ENCODE measurements around the gene APOL6. TPM values are rescaled to one million over a fixed set of nuclear protein-coding genes. Genes with fewer than 3 reads are reported as not detected.
A peak's percentile ranks its signal among the peaks of the same experiment; 100 is the strongest.

APOL6 gene
- total and polyA plus RNA-seq, 7 donors, result 0.87 to 9.5 (median 2.4) TPM

- H3K9me3 ChIP-seq, result no peaks in the 10 kb centered on the region
- DNase-seq, result no peak
- peaks cover 68% of the 10 kb centered on the region for H3K4me1 ChIP-seq
- peaks cover 0 to 40% of the 10 kb centered on the region in 2 donors for H3K36me3 ChIP-seq (ENCODE audit: insufficient read depth in 1 of 2, low read depth in 1 of 2)
- intact Hi-C loops (cut with DNase I), result no loop called here
- peak overlapping the region; percentile 87 for H3K27ac ChIP-seq
- H3K27me3 ChIP-seq (ENCODE audit: insufficient read depth in 3 of 3, low read length in 2 of 3), result no peaks in the 10 kb centered on the region
- H3K4me3 ChIP-seq, result no peak overlapping the region
- WGBS, 3 donors, result 55 to 74% (median 55%) methylated on average over 8 of the region's 8 CpGs
- TF ChIP-seq CTCF (IDR thresholded peaks at IDR 0.05), result no peak
- no peak for ATAC-seq
These were observed 41.3 kb upstream of the APOL6 start for GRCh38 chr22:35606916-35607315.

GRCh38 chr22:35608088-35608487, 40.2 kb upstream of the APOL6 start:
- peaks cover 0 to 40% of the 10 kb centered on the region in 2 donors for H3K36me3 ChIP-seq (ENCODE audit: insufficient read depth in 1 of 2, low read depth in 1 of 2)
- H3K27me3 ChIP-seq (ENCODE audit: insufficient read depth in 3 of 3, low read length in 2 of 3), result no peaks in the 10 kb centered on the region
- H3K9me3 ChIP-seq, result no peaks in the 10 kb centered on the region
- WGBS, 3 donors, result 25 to 44% (median 34%) methylated on average over 11 of the region's 11 CpGs
- intact Hi-C loops (cut with DNase I), result no loop called here
- H3K4me1 ChIP-seq, result peaks cover 65% of the 10 kb centered on the region
- H3K4me3 ChIP-seq, result no peak overlapping the region
- H3K27ac ChIP-seq, result peak overlapping the region; percentile 87
- no peak for TF ChIP-seq CTCF (IDR thresholded peaks at IDR 0.05)
- DNase-seq (peak; percentile 57 to 82), ATAC-seq (peak; percentile 36 to 68 (median 62))

GRCh38 chr22:35609261-35609660, 39.0 kb upstream of the APOL6 start:
- Histone ChIP-seq H3K27ac (peak overlapping the region; percentile 87), H3K27me3 (ENCODE audit: insufficient read depth in 3 of 3, low read length in 2 of 3) (no peaks in the 10 kb centered on the region), H3K4me3 (no peak overlapping the region), H3K36me3 (ENCODE audit: insufficient read depth in 1 of 2, low read depth in 1 of 2) (peaks cover 0 to 42% of the 10 kb centered on the region in 2 donors), H3K9me3 (no peaks in the 10 kb centered on the region), H3K4me1 (peaks cover 67% of the 10 kb centered on the region)
- 56 to 75% (median 58%) methylated on average over 9 of the region's 9 CpGs for WGBS, 3 donors
- intact Hi-C loops (cut with DNase I), result no loop called here
- ATAC-seq (no peak), DNase-seq (no peak)
- no peak for TF ChIP-seq CTCF (IDR thresholded peaks at IDR 0.05)

GRCh38 chr22:35609761-35610160, 38.5 kb upstream of the APOL6 start:
- intact Hi-C loops (cut with DNase I), result loop anchor here in 1 of 2 donors (10.0 kb wide), 1 partner anchor 255 kb away; no protein-coding TSS in a partner anchor
- DNase-seq (no peak), ATAC-seq (no peak)
- 39 to 65% (median 47%) methylated on average over 4 of the region's 4 CpGs for WGBS, 3 donors
- TF ChIP-seq CTCF (IDR thresholded peaks at IDR 0.05), result no peak
- peaks cover 67% of the 10 kb centered on the region for H3K4me1 ChIP-seq
- H3K36me3 ChIP-seq (ENCODE audit: insufficient read depth in 1 of 2, low read depth in 1 of 2), result peaks cover 0 to 47% of the 10 kb centered on the region in 2 donors
- H3K27me3 ChIP-seq (ENCODE audit: insufficient read depth in 3 of 3, low read length in 2 of 3), result no peaks in the 10 kb centered on the region
- no peaks in the 10 kb centered on the region for H3K9me3 ChIP-seq
- H3K4me3 ChIP-seq, result no peak overlapping the region
- peak overlapping the region; percentile 37 for H3K27ac ChIP-seq

GRCh38 chr22:35610741-35611140, 37.5 kb upstream of the APOL6 start:
- intact Hi-C loops (cut with DNase I), result loop anchor here in 1 of 2 donors (10.0 kb wide), 1 partner anchor 256 kb away; no protein-coding TSS in a partner anchor
- Histone ChIP-seq H3K36me3 (ENCODE audit: insufficient read depth in 1 of 2, low read depth in 1 of 2) (peaks cover 0 to 51% of the 10 kb centered on the region in 2 donors), H3K4me1 (peaks cover 67% of the 10 kb centered on the region), H3K27me3 (ENCODE audit: insufficient read depth in 3 of 3, low read length in 2 of 3) (no peaks in the 10 kb centered on the region), H3K4me3 (no peak overlapping the region), H3K9me3 (no peaks in the 10 kb centered on the region), H3K27ac (peak overlapping the region; percentile 93)
- DNase-seq (no peak), ATAC-seq (no peak)
- 71 to 80% (median 71%) methylated on average over 10 of the region's 10 CpGs for WGBS, 3 donors
- TF ChIP-seq CTCF (IDR thresholded peaks at IDR 0.05), result no peak
